Upper lobe of right lung (tissue), 1 donor: ENCODE data around the gene CDK6. TPM values are rescaled to one million over a fixed set of nuclear protein-coding genes. Genes with fewer than 3 reads are reported as not detected.

ENCODE experiments used
- ATAC-seq: fragments of 200-7000 bp; cut with Tn5 transposase; one replicate; pipeline ENCODE4 v1.9.1; 2020; ENCODE audit warnings: mild to moderate bottlenecking, moderate library complexity
- DNase-seq: peaks from one replicate; pipeline ENCODE4 v3.0.0-alpha.2; 2020
- H3K27ac ChIP-seq: fragments of 200-600 bp; one replicate; pipeline ENCODE4 v1.8.0; 2022
- H3K27me3 ChIP-seq: fragments of 200-600 bp; one replicate; pipeline ENCODE4 v1.8.0; 2022; ENCODE audit warnings: mild to moderate bottlenecking
- H3K36me3 ChIP-seq: fragments of 200-600 bp; one replicate; pipeline ENCODE4 v1.8.0; 2022
- H3K4me1 ChIP-seq: fragments of 200-600 bp; one replicate; pipeline ENCODE4 v1.8.0; 2022
- H3K4me3 ChIP-seq: fragments of 200-600 bp; one replicate; pipeline ENCODE4 v1.8.0; 2022; ENCODE audit warnings: mild to moderate bottlenecking
- H3K9me3 ChIP-seq: fragments of 200-600 bp; one replicate; pipeline ENCODE4 v1.8.0; 2022
- intact Hi-C: fragments of 100-400 bp; cut with DNase I; formaldehyde crosslinking; loops from one replicate; pipeline ENCODE4 v1.11.0; 2022
- total RNA-seq: library from RNA; stranded (reverse); fragmentation: NEBNext Ultra II Directional; extraction: Animal tissue kit (Norgen Biotek cat#: 25700); gene quantifications from one replicate; pipeline ENCODE4 v1.2.1, GENCODE V29; 2021
- TF ChIP-seq, protein P1 (sequence below): fragments of 200-600 bp; IDR thresholded peaks from one replicate; pipeline ENCODE4 v1.8.0; 2022; ENCODE audit warnings: antibody characterized with exemption
- donor health status: DM: no; HTN: yes; CAD: no; lungs with severe emphysema.

The CDK6 gene
- total RNA-seq, 1 donor from 2014 or later, result 22.4 TPM

DNA sequence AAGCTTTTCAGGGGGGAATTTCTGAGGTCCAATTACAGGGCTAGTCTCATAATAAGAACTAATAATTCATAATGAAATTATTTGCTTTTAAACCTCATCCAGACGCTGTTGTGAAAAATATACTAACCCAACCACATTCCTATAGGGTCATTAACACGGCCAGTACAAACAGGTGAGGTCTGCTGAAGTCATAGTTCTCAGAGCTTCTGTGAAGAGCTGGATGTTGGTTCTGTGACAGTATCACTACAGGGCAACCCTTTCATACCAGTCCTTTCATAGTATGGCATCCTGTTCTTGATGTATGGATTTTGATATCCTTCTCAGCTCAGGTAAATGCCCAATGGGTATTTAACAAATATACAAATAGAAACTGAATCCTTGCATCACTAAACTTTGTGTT, 183.8 kb downstream of the CDK6 start:
- H3K27ac ChIP-seq, result no peak overlapping the region
- no peaks in the 10 kb centered on the region for H3K4me1 ChIP-seq
- H3K9me3 ChIP-seq, result no peaks in the 10 kb centered on the region
- no peak overlapping the region for H3K4me3 ChIP-seq
- H3K27me3 ChIP-seq, result no peaks in the 10 kb centered on the region
- intact Hi-C loops, result no loop called here
- ATAC-seq, result peak; percentile 66
- no peak for DNase-seq
- TF ChIP-seq, protein P1, sequence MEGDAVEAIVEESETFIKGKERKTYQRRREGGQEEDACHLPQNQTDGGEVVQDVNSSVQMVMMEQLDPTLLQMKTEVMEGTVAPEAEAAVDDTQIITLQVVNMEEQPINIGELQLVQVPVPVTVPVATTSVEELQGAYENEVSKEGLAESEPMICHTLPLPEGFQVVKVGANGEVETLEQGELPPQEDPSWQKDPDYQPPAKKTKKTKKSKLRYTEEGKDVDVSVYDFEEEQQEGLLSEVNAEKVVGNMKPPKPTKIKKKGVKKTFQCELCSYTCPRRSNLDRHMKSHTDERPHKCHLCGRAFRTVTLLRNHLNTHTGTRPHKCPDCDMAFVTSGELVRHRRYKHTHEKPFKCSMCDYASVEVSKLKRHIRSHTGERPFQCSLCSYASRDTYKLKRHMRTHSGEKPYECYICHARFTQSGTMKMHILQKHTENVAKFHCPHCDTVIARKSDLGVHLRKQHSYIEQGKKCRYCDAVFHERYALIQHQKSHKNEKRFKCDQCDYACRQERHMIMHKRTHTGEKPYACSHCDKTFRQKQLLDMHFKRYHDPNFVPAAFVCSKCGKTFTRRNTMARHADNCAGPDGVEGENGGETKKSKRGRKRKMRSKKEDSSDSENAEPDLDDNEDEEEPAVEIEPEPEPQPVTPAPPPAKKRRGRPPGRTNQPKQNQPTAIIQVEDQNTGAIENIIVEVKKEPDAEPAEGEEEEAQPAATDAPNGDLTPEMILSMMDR, result no peak
- no peaks in the 10 kb centered on the region for H3K36me3 ChIP-seq

- no peak for DNase-seq
- no peaks in the 10 kb centered on the region for H3K36me3 ChIP-seq
- no peaks in the 10 kb centered on the region for H3K9me3 ChIP-seq
- H3K4me1 ChIP-seq, result peaks cover 3% of the 10 kb centered on the region
- ATAC-seq, result no peak
- no peak overlapping the region for H3K27ac ChIP-seq
- no peak overlapping the region for H3K4me3 ChIP-seq
- TF ChIP-seq, protein P1, result no peak
- H3K27me3 ChIP-seq, result no peaks in the 10 kb centered on the region
- intact Hi-C loops, result no loop called here
Measured at GRCh38 chr7:92650391-92650790, 186.0 kb downstream of the CDK6 start.

DNA sequence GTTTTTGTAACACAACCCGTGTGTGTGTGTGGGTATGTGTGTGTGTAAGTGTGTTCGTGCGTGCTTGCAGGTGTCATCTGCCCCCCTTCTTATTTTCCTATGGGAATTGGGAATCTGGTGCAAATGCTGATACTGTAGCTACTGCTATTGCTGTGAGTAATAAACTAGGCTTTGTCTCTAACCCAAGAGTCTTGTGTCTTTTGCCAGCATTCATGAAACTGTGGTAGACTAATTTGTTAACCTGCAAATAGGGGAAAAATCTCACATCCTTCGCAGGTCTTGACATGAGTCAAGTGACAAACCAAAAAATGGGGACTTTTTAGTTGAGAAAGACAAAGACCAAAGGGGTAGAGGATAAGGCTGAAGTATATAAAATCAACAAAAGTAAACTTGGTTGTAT, 188.3 kb downstream of the CDK6 start:
- H3K27me3 ChIP-seq, result no peaks in the 10 kb centered on the region
- DNase-seq (no peak), ATAC-seq (no peak)
- no peak overlapping the region for H3K4me3 ChIP-seq
- intact Hi-C loops, result no loop called here
- H3K9me3 ChIP-seq, result no peaks in the 10 kb centered on the region
- peaks cover 9% of the 10 kb centered on the region for H3K4me1 ChIP-seq
- TF ChIP-seq, protein P1, result no peak
- H3K36me3 ChIP-seq, result no peaks in the 10 kb centered on the region
- H3K27ac ChIP-seq, result no peak overlapping the region

DNA sequence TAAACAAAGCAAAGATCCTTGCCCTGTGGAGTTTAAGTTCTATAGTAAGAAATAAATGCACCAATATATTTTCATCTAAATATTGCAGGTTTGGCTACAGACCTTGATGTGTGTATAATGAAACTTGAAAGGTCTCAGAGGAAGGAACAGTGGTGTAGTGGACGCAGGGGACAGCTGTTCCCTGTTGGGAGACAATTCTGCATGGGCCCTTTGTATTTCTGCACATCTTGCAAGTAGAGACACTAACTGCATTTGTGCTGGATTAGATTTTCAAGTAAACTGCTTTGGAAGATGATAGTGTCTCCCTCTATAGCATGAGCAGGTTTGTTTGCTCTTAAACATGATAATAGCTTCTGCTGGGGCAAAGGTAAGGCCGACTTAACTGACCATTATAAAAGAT, 188.7 kb downstream of the CDK6 start:
- ATAC-seq (no peak), DNase-seq (no peak)
- Histone ChIP-seq H3K4me3 (no peak overlapping the region), H3K9me3 (no peaks in the 10 kb centered on the region), H3K27me3 (no peaks in the 10 kb centered on the region), H3K36me3 (no peaks in the 10 kb centered on the region), H3K27ac (no peak overlapping the region), H3K4me1 (peaks cover 9% of the 10 kb centered on the region)
- TF ChIP-seq, protein P1, result no peak
- intact Hi-C loops, result no loop called here

DNA sequence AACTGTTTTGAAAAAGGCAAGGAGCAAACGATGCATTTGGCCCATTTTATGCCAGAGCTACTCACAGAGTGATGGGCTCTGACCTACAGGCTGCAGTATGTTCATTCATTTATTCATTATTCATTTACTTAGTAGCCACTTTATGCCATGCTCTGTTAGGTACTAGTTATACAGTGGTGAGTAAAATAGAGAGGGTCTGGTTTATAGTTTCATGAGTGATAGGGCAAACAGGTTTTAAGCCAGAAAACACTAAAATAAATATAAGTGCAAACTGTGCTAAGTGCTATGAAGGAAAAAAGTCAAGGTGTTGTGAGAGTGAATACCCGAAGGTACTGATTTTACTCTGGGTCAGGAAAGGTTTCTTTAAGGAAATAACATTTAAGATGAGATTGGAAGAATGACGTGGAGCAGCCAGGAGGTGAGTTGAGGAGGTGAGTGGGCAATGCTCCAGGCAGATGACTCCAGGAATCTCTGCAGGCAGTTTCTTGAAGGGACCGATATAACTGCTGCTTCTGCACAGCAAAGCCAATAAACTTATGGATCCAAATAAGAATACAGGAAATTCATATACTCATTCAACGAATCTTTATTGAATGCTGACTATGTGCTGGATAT, 189.3 kb downstream of the CDK6 start:
- Histone ChIP-seq H3K4me1 (peaks cover 9% of the 10 kb centered on the region), H3K9me3 (no peaks in the 10 kb centered on the region), H3K36me3 (no peaks in the 10 kb centered on the region), H3K27me3 (no peaks in the 10 kb centered on the region), H3K27ac (no peak overlapping the region), H3K4me3 (no peak overlapping the region)
- no peak for ATAC-seq
- no peak for DNase-seq
- TF ChIP-seq, protein P1, result no peak
- intact Hi-C loops, result no loop called here
